ENCODE results near the gene NR3C2.

NR3C2 gene

GRCh38 chr4:148078061-148078460 lies 364.2 kb downstream of the NR3C2 start:
- DNase-seq (ENCODE audit: low read depth) = no peak
- H3K4me3 ChIP-seq (ENCODE audit: low read length) = no peak overlapping the region
- TF ChIP-seq, protein P1, sequence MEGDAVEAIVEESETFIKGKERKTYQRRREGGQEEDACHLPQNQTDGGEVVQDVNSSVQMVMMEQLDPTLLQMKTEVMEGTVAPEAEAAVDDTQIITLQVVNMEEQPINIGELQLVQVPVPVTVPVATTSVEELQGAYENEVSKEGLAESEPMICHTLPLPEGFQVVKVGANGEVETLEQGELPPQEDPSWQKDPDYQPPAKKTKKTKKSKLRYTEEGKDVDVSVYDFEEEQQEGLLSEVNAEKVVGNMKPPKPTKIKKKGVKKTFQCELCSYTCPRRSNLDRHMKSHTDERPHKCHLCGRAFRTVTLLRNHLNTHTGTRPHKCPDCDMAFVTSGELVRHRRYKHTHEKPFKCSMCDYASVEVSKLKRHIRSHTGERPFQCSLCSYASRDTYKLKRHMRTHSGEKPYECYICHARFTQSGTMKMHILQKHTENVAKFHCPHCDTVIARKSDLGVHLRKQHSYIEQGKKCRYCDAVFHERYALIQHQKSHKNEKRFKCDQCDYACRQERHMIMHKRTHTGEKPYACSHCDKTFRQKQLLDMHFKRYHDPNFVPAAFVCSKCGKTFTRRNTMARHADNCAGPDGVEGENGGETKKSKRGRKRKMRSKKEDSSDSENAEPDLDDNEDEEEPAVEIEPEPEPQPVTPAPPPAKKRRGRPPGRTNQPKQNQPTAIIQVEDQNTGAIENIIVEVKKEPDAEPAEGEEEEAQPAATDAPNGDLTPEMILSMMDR (conservative IDR thresholded peaks at IDR 0.05; ENCODE audit: low read depth, low read length) = no peak

- no peak for DNase-seq (ENCODE audit: low read depth)
- TF ChIP-seq, protein P1 (conservative IDR thresholded peaks at IDR 0.05; ENCODE audit: low read depth, low read length) = no peak
These were observed 364.6 kb downstream of the NR3C2 start for GRCh38 chr4:148077581-148077980.

GRCh38 chr4:148076964-148077363 lies 365.2 kb downstream of the NR3C2 start:
- H3K4me3 ChIP-seq (ENCODE audit: low read length) = no peak overlapping the region
- no peak for DNase-seq (ENCODE audit: low read depth)
- TF ChIP-seq, protein P1 (conservative IDR thresholded peaks at IDR 0.05; ENCODE audit: low read depth, low read length) = no peak

More at GRCh38 chr4:148077581-148077980, 364.6 kb downstream of the NR3C2 start:
- no peak overlapping the region for H3K4me3 ChIP-seq (ENCODE audit: low read length)

DNA sequence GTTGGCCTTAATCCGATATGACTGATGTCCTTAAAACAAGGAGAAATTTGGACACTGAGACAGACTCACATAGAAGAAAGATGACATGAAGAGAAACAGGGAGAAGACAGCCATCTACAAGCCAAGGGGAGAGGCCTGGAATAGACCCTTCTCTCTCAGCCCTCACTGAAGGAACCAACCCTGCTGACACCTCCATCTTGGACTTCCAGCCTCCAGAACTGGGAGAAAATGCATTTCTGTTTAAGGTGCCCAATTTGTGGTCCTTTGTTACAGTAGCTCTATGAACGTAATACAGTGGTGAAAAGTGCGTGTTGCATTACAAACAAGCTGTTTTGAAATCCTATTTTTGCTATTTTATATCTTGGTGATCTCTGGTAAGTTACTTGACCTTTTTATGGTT lies 366.8 kb downstream of the NR3C2 start:
- no peak for DNase-seq (ENCODE audit: low read depth)
- no peak overlapping the region for H3K4me3 ChIP-seq (ENCODE audit: low read length)
- TF ChIP-seq, protein P1 (conservative IDR thresholded peaks at IDR 0.05; ENCODE audit: low read depth, low read length) = no peak

GRCh38 chr4:148074462-148074861 lies 367.8 kb downstream of the NR3C2 start:
- no peak for DNase-seq (ENCODE audit: low read depth)
- TF ChIP-seq, protein P1 (conservative IDR thresholded peaks at IDR 0.05; ENCODE audit: low read depth, low read length) = no peak

DNA sequence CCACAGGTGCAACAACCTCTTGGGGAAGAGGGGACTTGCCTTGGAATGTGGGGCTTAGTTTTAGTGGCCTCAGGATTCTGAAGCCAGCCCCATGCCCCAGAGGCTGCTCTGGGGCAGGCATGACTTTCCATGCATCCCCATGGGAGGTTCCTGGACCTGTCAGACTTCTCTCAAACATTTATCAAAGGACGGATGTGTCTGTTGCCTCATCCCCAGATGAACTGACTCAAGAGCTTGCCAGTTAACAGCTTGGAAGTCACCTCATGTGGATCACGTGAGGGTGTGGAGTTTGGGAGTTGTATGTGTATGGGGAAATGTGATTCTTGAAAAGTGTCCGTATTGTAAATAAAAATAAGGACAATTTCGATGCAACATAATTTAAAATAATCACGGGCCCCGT lies 368.9 kb downstream of the NR3C2 start:
- DNase-seq (ENCODE audit: low read depth) = no peak
- TF ChIP-seq, protein P1 (conservative IDR thresholded peaks at IDR 0.05; ENCODE audit: low read depth, low read length) = no peak
- H3K4me3 ChIP-seq (ENCODE audit: low read length) = no peak overlapping the region

More at GRCh38 chr4:148074462-148074861, 367.8 kb downstream of the NR3C2 start:
- H3K4me3 ChIP-seq (ENCODE audit: low read length) = no peak overlapping the region

GRCh38 chr4:148072789-148073188 lies 369.4 kb downstream of the NR3C2 start:
- TF ChIP-seq, protein P1 (conservative IDR thresholded peaks at IDR 0.05; ENCODE audit: low read depth, low read length) = no peak
- no peak for DNase-seq (ENCODE audit: low read depth)
- no peak overlapping the region for H3K4me3 ChIP-seq (ENCODE audit: low read length)
